ENCODE results near the gene PKN2.
A peak's percentile ranks its signal among the peaks of the same experiment; 100 is the strongest.

PKN2 gene

GRCh38 chr1:88683541-88684481, at the start of gene PKN2:
PKN2 (plus strand) TSS chr1:88684273; CDS start chr1:88684581, 308 bp downstream.
- peak; percentile 93 to 97 for DNase-seq (ENCODE audit: low read depth in 2 of 2)

GRCh38 chr1:88634538-88634937, 49.5 kb upstream of the PKN2 start:
- DNase-seq (ENCODE audit: low read depth in 2 of 2), result no peak

- no peak for DNase-seq (ENCODE audit: low read depth in 2 of 2)
Observed at GRCh38 chr1:88640060-88640459, 44.0 kb upstream of the PKN2 start.

- no peak for DNase-seq (ENCODE audit: low read depth in 2 of 2)
Observed at GRCh38 chr1:88645886-88646285, 38.2 kb upstream of the PKN2 start.

GRCh38 chr1:88646476-88647248, 37.4 kb upstream of the PKN2 start:
- no peak for DNase-seq (ENCODE audit: low read depth in 2 of 2)

- DNase-seq (ENCODE audit: low read depth in 2 of 2), result no peak
Observed at GRCh38 chr1:88647249-88647645, 36.8 kb upstream of the PKN2 start.

- no peak for DNase-seq (ENCODE audit: low read depth in 2 of 2)
Observed at GRCh38 chr1:88647749-88648415, 36.2 kb upstream of the PKN2 start.

GRCh38 chr1:88648706-88649105, 35.4 kb upstream of the PKN2 start:
- no peak for DNase-seq (ENCODE audit: low read depth in 2 of 2)

- DNase-seq (ENCODE audit: low read depth in 2 of 2), result no peak
Observed at GRCh38 chr1:88649932-88650331, 34.1 kb upstream of the PKN2 start.

GRCh38 chr1:88650676-88651418, 33.2 kb upstream of the PKN2 start:
- DNase-seq (ENCODE audit: low read depth in 2 of 2), result no peak

- no peak for DNase-seq (ENCODE audit: low read depth in 2 of 2)
Observed at GRCh38 chr1:88655140-88655539, 28.9 kb upstream of the PKN2 start.

- DNase-seq (ENCODE audit: low read depth in 2 of 2), result no peak
Observed at GRCh38 chr1:88655685-88656299, 28.3 kb upstream of the PKN2 start.

- DNase-seq (ENCODE audit: low read depth in 2 of 2), result no peak
Observed at GRCh38 chr1:88658419-88658818, 25.7 kb upstream of the PKN2 start.

GRCh38 chr1:88659552-88659951, 24.5 kb upstream of the PKN2 start:
- DNase-seq (ENCODE audit: low read depth in 2 of 2), result no peak

GRCh38 chr1:88661188-88661587, 22.9 kb upstream of the PKN2 start:
- DNase-seq (ENCODE audit: low read depth in 2 of 2), result no peak

- no peak for DNase-seq (ENCODE audit: low read depth in 2 of 2)
Observed at GRCh38 chr1:88661951-88662699, 21.9 kb upstream of the PKN2 start.

- no peak for DNase-seq (ENCODE audit: low read depth in 2 of 2)
Observed at GRCh38 chr1:88662723-88663122, 21.4 kb upstream of the PKN2 start.

GRCh38 chr1:88668405-88668804, 15.7 kb upstream of the PKN2 start:
- DNase-seq (ENCODE audit: low read depth in 2 of 2), result no peak

GRCh38 chr1:88670462-88670861, 13.6 kb upstream of the PKN2 start:
- DNase-seq (ENCODE audit: low read depth in 2 of 2), result no peak

- no peak for DNase-seq (ENCODE audit: low read depth in 2 of 2)
Observed at GRCh38 chr1:88673446-88673845, 10.6 kb upstream of the PKN2 start.

All from stimulated activated CD4-positive, alpha-beta T cell treated with anti-CD3 and anti-CD28 coated beads, Interleukin-15, amount 100 ng/mL, for 48 hours (primary cell).